GM21390 (cell line): Measurements from ENCODE around the gene ABCB8.
"Not testable (repeated sequence)": the region's sequence is repeated elsewhere in the genome, so short reads cannot be mapped to it uniquely, and the experiment has no call there.

Experiments
- ATAC-seq: cut with Tn5 transposase; IDR thresholded peaks from one replicate; pipeline ENCODE4 v1.9.1; 2021; ENCODE audit not compliant: unreplicated experiment

Gene ABCB8

DNA sequence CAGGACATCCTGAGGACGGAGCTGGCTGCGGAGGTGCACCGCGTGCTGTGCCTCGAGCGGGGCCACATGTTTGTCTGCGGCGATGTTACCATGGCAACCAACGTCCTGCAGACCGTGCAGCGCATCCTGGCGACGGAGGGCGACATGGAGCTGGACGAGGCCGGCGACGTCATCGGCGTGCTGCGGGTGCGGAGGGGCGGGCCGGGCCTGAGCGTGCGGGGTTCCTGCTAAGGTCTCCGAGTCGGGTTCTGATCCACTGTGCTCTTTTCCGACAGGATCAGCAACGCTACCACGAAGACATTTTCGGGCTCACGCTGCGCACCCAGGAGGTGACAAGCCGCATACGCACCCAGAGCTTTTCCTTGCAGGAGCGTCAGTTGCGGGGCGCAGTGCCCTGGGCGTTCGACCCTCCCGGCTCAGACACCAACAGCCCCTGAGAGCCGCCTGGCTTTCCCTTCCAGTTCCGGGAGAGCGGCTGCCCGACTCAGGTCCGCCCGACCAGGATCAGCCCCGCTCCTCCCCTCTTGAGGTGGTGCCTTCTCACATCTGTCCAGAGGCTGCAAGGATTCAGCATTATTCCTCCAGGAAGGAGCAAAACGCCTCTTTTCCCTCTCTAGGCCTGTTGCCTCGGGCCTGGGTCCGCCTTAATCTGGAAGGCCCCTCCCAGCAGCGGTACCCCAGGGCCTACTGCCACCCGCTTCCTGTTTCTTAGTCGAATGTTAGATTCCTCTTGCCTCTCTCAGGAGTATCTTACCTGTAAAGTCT, 14.3 kb upstream of the ABCB8 start:
- peak; percentile 41 for ATAC-seq

DNA sequence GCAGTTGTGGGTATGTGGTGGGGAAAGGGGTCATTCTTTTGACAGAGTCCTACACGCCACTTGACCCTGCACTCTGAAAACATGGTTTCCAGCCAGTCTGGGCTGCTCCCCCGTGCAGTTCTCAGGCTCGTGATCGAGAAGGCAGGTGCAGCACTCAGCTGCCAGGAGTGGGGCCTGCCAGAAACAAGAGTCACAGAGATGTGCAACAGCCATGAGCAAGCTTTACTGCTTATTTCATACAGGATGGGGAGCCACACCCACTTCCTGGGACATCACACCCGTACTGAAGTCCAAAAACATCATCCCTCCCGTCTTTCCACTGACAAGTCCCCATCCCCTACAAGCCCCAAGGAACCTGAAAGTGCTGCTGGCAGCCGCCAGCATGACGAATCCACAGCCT, 13.3 kb upstream of the ABCB8 start:
- ATAC-seq = no peak

DNA sequence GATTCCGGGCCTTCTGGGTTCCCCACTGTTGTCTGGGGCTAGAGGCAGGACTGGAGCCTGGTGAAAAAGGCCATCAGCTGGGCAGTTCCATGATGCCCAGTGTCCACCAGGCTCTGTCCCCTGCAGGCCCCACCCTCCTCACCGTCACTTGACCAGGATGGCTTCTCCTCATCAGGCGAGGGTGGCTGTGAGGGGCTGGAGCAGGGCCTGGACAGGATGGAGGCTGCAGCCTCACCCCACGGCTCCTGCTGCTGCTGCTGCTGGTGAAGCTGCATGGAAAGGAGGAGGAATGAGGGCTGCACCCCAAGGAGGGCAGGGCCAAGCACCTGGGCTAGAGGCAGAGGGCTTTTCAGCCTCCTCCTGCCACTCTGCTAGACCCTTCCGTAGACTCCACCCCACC, 12.3 kb upstream of the ABCB8 start:
- ATAC-seq = no peak

DNA sequence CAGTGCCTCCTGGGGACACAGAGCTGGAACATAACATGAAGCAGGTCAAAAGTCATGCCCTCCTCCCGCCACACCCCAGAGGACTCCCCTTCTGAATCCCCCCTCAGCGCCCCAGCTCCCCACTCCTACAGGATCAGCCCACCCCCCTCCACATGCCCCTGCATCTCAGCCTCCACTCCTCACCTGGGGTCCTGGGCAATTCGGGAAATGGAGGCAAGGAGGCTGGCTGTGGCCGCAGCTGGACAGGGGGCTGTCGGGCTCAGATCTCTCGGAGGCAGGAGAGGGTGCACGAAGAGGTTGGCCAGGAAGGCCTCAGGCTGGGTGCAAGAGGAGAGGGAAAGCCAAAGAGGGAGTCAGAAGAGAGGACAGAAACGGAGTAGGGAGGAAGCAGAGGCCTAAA, 11.7 kb upstream of the ABCB8 start:
- no peak for ATAC-seq

DNA sequence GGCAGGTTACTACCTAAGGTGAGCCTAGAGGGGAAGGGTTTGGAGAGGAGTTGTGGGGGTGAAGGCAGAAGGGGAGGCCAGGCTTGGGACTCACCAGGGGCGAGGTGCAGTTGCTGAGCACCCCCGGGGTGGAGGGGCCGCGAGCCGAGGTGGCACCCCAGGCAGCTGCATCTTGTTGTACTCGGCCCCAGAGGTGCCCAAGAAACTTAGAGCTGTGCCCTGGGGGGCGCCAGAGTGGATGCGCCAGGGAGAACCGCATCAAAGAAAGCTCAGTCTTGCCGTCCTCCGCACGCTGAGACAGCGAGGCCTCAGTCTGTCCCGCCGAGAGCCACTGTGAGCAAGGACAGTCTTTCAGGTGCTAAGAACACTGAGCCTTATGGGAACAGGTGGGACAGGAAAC, 11.3 kb upstream of the ABCB8 start:
- ATAC-seq = no peak

DNA sequence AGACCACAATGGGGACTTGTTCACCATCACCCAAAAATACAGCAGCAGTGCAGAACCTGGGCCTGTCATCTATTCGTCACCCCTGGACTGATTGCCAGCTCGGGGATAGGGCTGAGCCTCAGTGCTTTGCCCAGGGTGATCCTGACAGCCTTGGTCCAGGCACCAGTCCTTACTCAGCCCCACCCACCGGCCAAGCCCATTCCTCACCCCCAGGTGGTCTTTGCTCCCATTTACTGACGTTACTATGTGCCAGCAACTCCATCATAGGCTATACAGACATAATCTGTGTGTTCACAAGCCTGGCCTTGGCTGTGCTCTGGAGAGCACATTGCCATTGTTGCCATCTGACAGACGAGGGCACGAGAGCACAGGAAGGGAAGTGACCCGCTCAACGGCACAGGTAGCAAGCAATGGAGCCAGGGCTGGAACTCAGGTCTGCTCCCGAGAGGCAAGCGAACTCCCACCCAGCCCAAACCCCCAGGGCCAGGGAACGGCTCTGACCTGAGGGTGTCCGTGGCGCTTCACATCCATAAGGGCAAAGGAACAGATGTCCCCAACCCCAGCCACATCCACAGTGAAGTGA, 10.8 kb upstream of the ABCB8 start:
- ATAC-seq = no peak

DNA sequence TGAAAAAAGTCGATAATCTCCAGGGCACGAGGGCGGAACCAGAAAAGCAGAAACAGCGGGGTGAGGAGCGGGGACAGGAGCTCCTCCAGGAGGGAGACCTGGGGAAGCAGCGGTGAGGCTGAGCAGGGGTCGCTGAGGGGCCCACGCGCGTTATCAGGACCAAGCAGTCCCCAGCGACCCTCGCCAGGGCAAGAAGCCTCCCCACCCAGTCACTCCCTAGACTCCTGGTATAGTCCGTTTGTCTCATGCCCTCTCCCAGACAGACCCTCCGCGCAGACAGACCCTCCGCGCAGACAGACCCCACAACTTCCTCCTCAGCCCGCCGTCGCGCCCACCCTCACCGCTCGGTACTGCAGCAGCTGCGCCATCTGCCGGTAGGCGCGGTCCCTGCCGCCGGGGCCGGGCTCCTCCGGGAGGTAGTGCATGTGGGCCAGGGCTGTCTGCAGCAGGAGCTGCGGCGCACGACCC, 10.3 kb upstream of the ABCB8 start:
- peak; percentile 70 for ATAC-seq

DNA sequence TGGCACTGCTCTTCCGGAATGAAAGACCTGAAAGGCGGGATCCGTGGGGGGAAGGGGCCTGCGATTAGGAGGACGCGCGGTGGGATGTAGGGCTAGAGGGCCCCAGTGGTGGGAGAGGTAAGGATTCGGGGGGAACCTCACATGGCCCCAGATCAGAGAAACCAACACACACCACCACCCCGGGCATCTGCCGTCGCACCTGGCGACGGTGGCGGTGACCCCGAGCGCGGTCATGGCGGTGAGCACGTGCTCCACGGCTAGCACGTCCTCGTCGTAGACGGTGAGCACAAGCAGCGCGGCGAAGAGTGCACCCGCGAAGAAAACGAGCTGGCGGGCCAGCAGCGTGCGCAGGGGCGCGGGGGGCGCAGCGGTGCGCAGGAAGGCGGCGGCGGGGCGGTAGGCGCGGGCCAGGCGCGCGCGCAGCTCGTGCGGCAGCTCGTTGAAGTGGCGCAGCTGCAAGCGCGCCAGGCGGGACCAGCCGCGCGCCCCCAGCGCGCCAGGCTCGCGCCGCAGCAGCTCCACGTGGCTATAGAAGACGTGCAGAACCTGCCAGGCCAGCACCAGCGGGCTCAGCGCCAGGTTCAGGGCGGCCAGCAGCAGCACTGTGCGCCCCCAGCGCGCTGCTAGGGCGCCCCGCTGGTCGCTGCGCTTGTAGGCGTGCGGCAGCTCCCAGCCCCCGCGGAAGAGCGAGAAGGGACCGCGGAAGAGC, 9.7 kb upstream of the ABCB8 start:
- no peak for ATAC-seq

DNA sequence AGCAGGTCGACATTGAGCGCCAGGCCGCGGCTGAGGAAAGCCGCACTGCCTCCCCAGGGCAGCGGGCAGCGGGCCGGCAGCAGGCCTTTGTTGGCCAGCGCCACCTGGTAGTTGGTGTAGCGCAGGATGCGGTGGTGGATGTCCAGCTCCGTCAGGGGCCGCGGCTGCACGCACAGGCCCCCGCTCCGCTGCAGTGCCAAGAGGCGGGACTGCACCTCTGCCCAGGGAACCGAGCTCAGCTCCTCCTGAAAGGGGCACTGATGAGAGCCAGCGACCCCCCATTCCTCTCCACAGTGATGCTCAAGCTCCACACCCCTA, 9.2 kb upstream of the ABCB8 start:
- no peak for ATAC-seq

DNA sequence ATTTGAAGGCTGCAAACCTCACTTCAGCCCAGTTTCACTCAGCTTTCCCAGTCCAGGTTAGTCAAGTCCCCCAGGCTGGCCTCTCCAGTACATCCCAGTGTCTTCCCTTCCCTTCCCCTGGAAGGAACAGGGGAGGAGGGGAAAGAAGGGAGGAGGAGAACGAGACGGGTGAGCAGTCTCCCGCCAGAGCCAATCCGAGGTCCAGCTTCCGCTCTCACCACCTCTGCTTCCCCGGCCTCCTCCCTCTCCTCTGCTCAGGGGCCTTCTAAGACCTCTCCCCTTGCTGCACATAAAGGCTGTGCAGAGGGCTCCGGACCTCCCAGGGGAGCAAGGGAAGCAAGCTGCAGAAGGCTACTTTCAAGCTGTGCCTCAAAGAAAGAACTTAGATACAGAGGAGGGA, 8.0 kb upstream of the ABCB8 start:
- no peak for ATAC-seq

DNA sequence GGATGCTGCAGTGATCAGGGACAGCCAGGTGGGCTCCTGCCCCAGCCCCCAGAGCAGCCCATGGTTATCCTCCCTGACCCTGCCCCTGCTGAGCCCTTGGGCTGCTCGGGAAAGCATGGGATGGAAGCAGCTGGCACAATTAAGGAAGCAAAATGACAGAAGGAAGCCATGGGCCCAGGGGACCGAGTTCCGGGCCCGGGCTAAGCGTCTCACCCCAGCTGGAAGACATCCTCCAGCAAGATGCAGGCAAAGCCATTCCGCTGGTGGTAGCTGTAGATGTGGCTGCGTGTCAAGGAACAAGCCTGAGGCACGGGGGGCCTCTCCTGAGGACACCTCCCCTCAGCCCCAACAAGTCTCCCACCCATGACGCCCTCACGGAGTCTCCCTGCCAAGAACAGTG, 5.0 kb upstream of the ABCB8 start:
- no peak for ATAC-seq

DNA sequence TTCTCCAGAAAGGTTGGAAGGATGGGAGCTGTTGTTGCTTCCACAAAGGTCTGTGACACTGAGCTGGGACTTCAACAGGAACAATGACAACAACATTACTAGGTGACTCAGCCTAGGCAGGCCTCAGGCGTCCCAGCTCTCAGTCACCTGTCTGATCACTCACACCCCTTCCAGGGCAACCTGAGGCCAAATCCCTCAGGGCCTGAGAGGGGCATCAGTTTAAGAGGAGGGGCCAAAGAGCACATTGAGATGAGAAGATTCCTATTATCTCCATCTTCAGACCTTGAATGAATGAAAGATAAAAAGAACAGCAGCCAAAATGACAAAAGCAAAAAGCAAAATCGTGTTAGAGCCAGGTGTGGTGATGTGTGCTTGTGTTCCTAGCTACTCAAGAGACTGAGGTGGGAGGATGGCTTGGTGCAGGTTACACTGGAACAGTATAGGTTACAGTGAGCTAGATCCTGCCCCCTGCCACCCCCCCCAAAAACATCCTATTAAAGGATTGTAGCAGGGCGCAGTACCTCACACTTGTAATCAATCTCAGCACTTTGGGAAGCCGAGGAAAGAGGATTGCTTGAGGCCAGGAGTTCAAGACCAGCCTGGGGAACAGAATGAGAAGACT, 3.7 kb upstream of the ABCB8 start, which contains the start of gene ATG9B:
ATG9B (minus strand) TSS at position 60 of the 622 bp plus-strand sequence. CDS start 71 bp downstream, outside the sequence.
- no peak for ATAC-seq

DNA sequence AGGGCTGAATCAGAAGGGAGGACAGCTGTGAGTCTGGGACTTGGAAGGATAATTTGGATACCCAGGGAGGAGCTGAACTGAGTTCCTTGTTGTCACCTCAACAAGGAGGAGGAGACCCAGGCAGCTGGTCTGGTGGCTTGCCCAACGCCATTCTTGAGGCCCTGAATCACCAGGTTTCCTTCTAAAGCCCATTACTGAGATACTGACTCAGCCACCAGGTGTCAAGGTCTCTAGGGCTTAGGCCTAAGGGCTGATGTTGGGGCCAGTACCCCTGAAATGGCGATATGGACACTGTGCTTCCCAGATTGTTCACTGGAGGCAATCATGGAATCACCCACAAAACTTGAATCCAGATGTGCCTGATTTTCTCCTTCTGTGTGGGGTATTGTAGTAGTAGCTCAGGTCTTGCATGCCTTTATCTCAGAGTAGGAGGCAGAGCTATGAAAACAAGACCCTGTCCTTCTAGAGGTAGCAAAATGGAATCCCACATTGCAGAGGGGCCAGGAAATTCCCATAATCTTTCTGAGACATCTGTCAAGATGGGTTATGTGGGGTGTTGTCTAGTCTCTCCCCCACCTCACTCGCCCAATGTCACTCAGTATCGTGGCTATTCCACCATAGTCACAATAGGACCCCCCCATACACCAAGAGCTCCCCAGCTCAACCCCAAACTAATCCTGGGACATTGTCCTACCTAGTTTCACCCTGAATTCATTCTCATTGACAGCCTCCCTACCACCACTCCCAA, 2.2 kb upstream of the ABCB8 start:
- ATAC-seq = no peak

DNA sequence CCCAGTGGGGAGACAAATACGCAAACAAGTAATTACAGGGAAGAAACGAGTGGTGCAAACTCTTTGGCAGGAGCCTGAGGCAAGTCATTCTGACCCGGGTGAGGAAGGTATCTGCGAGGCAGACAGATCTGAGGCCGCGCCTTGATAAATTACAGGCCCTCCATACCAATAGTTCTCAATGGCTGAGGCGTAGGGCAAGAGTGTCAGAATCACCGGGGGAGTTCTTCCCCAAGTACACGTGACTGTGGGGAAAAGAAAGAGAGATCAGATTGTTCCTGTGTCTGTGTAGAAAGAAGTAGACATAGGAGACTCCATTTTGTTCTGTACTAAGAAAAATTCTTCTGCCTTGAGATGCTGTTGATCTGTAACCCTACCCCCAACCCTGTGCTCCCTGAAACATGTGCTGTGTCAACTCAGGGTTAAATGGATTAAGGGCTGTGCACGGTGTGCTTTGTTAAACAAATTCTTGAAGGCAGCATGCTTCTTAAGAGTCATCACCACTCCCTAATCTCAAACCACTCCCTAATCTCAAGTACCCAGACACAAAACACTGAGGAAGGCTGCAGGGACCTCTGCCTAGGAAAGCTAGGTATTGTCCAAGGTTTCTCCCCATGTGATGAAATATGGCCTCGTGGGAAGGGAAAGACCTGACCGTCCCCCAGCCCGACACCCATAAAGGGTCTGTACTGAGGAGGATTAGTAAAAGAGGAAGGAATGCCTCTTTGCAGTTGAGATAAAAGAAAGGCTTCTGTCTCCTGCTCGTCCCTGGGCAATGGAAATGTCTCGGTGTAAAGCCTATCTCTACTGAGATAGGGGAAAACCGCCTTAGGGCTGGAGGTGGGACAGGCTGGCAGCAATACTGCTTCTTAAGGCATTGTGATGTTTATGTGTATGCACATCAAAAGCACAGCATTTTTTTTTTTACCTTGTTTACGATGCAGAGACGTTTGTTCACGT, 1.2 kb upstream of the ABCB8 start:
- not testable (repeated sequence) for ATAC-seq

DNA sequence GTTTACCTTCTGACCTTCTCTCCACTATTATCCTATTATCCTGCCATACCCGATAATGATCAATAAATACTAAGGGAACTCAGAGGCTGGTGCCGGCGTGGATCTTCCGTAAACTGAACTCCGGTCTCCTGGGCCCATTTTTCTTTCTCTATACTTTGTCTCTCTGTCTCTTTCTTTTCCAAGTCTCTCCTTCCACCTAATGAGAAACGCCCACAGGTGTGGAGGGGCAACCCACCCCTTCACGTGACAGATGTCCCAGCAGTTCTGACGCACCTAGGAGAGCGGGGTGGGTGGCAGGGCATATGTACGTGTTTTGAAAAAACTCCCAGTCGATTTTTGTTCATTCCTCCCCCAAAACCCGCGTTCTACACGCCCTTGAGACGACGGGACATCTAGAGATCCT, 521 bp upstream of the ABCB8 start:
- not testable (repeated sequence) for ATAC-seq

DNA sequence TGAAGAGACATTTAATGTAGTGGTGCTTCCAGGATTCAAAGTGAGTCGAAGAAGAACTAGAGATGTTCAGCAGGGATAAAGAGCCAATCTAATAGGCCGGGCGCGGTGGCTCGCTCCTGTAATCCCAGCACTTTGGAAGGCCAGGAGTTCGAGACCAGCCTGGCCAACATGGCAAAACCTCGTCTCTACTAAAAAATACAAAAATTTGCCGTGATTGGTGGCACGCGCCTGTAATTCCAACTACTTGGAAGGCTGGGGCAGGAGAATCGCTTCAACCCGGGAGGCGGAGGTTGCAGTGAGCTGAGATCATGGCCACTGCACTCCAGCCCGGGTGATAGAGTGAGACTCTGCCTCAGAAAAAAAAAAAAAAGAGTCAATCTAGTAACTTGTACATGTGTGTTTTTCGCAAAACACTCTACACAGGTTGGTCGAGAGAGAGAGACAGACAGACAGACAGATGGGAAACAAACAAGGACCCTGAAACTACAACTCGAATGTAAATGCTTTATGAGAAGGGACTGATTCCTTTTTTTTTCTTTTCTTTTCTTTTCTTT, 775 bp downstream of the ABCB8 start:
- ATAC-seq = no peak

DNA sequence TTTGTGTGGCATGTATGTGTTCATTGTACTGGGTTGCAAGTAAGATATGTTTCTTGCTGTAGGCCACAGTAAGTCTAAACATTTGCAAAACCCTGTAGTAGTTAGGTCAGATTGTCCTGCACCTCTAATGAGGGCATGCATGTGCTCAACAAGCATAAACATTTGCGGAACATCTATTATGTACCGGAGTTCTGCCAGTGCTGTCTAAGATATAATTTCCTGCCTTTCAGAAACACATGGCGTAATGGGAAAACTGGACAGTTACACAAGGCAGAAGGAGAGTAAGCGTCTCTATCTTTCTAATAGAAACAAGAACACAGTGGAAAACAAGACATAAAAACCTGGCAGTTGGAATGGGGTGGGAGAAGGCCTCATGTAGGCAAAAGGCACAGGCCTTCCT, 2.8 kb downstream of the ABCB8 start:
- ATAC-seq = no peak

DNA sequence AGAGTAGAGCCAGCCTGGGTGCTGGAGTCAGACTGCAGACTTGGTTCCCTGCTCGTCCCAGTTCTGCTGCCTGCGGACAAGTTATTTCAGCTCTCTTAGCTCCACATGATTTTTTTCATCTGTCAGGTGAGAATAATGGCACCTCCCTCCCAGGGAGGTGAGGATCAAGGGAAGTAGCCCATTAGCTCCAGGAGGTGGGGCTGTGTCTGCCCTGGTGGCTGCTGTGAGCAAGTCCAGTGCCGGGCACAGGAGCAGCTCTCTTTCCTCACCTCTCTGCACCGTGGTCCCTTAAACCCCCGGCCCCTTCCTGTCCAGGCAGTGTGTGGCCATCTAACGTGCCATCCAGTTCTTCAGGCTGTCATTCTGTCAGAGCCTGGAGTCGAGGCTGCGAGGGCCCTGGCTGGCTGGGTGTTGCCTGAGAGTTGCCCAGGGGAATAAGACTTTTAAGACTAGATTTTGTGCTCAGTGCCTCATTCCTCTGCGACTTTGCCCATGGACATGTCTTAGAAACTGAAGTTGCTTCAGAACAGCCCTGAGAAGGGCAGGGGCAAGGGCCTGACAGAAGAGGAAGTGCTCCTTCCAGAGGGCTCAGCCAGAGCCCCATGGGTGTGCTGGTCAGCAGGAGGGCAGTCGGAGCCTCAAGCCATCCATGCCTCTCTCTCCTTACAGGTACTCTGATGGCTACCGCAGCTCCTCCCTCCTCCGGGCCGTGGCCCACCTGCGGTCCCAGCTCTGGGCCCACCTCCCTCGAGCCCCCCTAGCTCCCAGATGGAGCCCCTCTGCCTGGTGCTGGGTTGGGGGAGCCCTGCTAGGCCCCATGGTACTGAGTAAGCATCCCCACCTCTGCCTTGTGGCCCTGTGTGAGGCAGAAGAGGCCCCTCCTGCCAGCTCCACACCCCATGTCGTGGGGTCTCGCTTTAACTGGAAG, 5.0 kb downstream of the ABCB8 start:
- ATAC-seq = no peak

DNA sequence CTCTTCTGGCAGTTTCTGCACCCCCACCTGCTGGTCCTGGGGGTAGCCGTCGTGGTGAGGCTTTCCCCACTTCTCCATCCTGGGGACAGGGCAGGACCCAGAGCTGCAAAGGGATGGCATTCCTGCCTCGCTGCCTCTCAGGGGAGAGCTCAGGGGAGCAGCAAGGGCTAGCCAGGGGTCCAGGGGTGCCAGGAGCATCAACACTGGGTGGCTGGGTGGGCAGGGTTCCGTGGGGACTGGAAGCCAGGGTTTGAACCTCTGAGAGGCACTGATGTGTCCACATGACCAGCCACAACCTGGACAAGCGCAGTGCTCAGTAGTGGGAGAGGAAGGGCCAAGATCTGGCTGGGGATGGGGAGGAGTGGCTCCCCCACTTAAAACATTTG, 5.6 kb downstream of the ABCB8 start:
- no peak for ATAC-seq
